ENCODE measurements around the gene MITD1.

DNA sequence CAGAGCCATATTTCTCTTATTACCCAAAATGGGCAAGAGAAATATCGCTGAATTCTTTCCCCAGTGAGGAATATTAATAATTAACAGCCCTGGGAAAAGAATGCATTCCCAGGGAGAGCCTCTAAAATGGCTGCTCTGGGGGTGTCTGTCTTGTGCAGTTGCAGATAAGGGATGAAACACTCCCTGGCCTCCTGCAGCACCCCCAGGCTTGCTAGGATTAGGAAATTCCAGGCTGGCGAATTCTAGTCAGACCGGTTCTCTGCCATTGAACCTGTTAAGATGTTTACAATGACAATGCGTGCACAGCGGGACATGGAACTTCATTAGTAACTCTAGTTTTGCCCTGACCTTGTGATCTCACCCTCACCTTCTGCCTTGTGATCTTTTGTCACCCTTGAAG lies 24.6 kb upstream of the MITD1 start:
- TF ChIP-seq, protein P1, sequence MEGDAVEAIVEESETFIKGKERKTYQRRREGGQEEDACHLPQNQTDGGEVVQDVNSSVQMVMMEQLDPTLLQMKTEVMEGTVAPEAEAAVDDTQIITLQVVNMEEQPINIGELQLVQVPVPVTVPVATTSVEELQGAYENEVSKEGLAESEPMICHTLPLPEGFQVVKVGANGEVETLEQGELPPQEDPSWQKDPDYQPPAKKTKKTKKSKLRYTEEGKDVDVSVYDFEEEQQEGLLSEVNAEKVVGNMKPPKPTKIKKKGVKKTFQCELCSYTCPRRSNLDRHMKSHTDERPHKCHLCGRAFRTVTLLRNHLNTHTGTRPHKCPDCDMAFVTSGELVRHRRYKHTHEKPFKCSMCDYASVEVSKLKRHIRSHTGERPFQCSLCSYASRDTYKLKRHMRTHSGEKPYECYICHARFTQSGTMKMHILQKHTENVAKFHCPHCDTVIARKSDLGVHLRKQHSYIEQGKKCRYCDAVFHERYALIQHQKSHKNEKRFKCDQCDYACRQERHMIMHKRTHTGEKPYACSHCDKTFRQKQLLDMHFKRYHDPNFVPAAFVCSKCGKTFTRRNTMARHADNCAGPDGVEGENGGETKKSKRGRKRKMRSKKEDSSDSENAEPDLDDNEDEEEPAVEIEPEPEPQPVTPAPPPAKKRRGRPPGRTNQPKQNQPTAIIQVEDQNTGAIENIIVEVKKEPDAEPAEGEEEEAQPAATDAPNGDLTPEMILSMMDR (IDR thresholded peaks at IDR 0.05; ENCODE audit: insufficient read depth, low read depth, low read length): no peak
- TF ChIP-seq EZH2 (IDR thresholded peaks at IDR 0.05; ENCODE audit: insufficient read depth, low read length): no peak
